ENCODE data around the gene TMEM19. TPM values are rescaled to one million over a fixed set of nuclear protein-coding genes. Genes with fewer than 3 reads are reported as not detected.

TMEM19 gene
- total RNA-seq, 1 donor from 2014 or later, result 29.9 TPM

Other genes starting within 250 kb of the TMEM19 start
- not detected in 2 replicates for gene LGR5, start 246.3 kb upstream of the TMEM19 start, total RNA-seq
- 14.8 and 18.2 TPM in 2 replicates for gene ZFC3H1, start 22.2 kb upstream of the TMEM19 start, total RNA-seq
- 1.9 and 5.2 TPM in 2 replicates for gene THAP2, start 21.8 kb upstream of the TMEM19 start, total RNA-seq
- 28.8 and 50.8 TPM in 2 replicates for gene RAB21, start 68.8 kb downstream of the TMEM19 start, total RNA-seq
- 26.6 and 32.3 TPM in 2 replicates for gene TBC1D15, start 153.7 kb downstream of the TMEM19 start, total RNA-seq

All from pulmonary artery endothelial cell (primary cell).